ENCODE data around the gene TLR6. TPM values are rescaled to one million over a fixed set of nuclear protein-coding genes. Genes with fewer than 3 reads are reported as not detected.

Gene TLR6
- total and polyA plus RNA-seq, 3 experiments from 2014 or later = 1.2 to 1.3 (median 1.2) TPM

DNA sequence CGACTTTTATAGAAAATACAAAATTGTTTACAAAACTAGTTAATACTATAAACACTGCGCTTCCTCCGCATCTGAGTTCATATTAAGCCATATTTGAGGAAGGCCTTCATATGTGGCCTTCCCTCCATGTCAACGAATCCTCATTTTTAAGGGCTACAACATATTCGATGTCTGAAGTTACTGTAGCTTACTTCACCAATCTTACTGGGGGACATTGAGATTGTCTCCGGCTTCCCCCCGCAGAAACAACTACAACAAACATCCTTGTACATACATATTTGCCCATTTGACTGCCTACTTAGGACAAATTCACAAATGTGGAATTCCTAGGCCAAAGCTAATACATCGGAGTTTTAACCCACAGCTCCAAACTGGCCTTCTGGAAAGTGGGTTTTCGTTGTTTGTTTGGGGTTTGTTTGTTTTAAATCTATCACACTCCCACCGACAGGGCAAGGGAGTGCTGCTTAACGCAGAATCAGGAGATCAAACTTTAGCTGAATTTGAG lies 10.4 kb upstream of the TLR6 start:
- Histone ChIP-seq H3K4me1 (ENCODE audit: insufficient read depth, low read length) (no peaks in the 10 kb centered on the region), H3K9me3 (ENCODE audit: low read length) (no peaks in the 10 kb centered on the region), H3K27me3 (ENCODE audit: insufficient read depth, low read length, poor library complexity, severe bottlenecking) (peaks cover 5% of the 10 kb centered on the region), H3K36me3 (ENCODE audit: insufficient read depth, low read length) (no peaks in the 10 kb centered on the region), H3K4me3 (ENCODE audit: low read length) (no peak overlapping the region), H3K27ac (ENCODE audit: low read depth, low read length) (no peak overlapping the region)
- Mint-ChIP-seq H3K27ac (peak overlapping the region in 1 of 8 donors; percentile 21), H3K4me3 (peak overlapping the region in 6 of 7 donors; percentile 33 to 70 (median 60)), H3K36me3 (peaks cover 0 to 2% (median 0%) of the 10 kb centered on the region in 3 donors), H3K4me1 (peaks cover 3 to 8% (median 7%) of the 10 kb centered on the region in 3 donors), H3K9me3 (peaks cover 0 to 2% (median 0%) of the 10 kb centered on the region in 5 donors), H3K27me3 (peaks cover 19 to 55% of the 10 kb centered on the region in 2 donors)
- ChIA-PET CTCF (interaction anchor here (1.1 kb wide), 1 partner anchor 107 kb away, joined by 3 read pairs; no protein-coding TSS in a partner anchor), POLR2A (interaction anchor here (0.6 kb wide), 1 partner anchor 36 kb away, joined by 5 read pairs; no protein-coding TSS in a partner anchor)
- no peak for DNase-seq

GRCh38 chr4:38865445-38865844 lies 8.8 kb upstream of the TLR6 start:
- Histone ChIP-seq H3K9me3 (ENCODE audit: low read length) (no peaks in the 10 kb centered on the region), H3K27me3 (ENCODE audit: insufficient read depth, low read length, poor library complexity, severe bottlenecking) (peaks cover 5% of the 10 kb centered on the region), H3K36me3 (ENCODE audit: insufficient read depth, low read length) (no peaks in the 10 kb centered on the region), H3K4me3 (ENCODE audit: low read length) (no peak overlapping the region), H3K27ac (ENCODE audit: low read depth, low read length) (no peak overlapping the region), H3K4me1 (ENCODE audit: insufficient read depth, low read length) (no peaks in the 10 kb centered on the region)
- no peak for DNase-seq
- H3K27me3 Mint-ChIP-seq = peaks cover 24 to 65% of the 10 kb centered on the region in 2 donors
- peaks cover 0 to 2% (median 0%) of the 10 kb centered on the region in 5 donors for H3K9me3 Mint-ChIP-seq
- ChIA-PET CTCF (no interaction called here), POLR2A (no interaction called here)
- peaks cover 0 to 2% (median 0%) of the 10 kb centered on the region in 3 donors for H3K36me3 Mint-ChIP-seq
- no peak overlapping the region for H3K27ac Mint-ChIP-seq
- H3K4me3 Mint-ChIP-seq = peak overlapping the region in 1 of 7 donors; percentile 38
- peaks cover 3 to 9% (median 7%) of the 10 kb centered on the region in 3 donors for H3K4me1 Mint-ChIP-seq

DNA sequence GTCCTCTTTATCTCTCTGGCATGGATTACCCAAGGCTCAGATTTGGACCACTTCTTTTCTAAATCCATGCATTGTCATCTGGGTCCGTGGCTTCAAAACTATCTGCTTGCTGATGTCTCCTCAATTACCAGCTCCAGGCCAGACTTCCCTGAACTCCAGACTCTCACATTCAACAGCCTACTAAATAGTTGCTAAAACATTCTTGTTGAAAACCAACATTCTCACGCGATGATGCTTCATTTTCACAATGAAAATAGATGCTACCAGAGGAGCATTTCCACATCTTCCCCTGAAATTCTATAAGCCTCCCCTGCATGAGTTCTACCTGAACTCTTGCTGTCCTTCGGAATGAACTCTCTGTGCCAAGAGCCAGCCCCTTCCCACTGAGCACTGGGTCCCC lies 5.2 kb upstream of the TLR6 start:
- Histone ChIP-seq H3K27ac (ENCODE audit: low read depth, low read length) (no peak overlapping the region), H3K4me1 (ENCODE audit: insufficient read depth, low read length) (peaks cover 12% of the 10 kb centered on the region), H3K4me3 (ENCODE audit: low read length) (no peak overlapping the region), H3K36me3 (ENCODE audit: insufficient read depth, low read length) (no peaks in the 10 kb centered on the region), H3K27me3 (ENCODE audit: insufficient read depth, low read length, poor library complexity, severe bottlenecking) (peaks cover under 1% of the 10 kb centered on the region), H3K9me3 (ENCODE audit: low read length) (no peaks in the 10 kb centered on the region)
- Mint-ChIP-seq H3K4me3 (no peak overlapping the region), H3K27me3 (peaks cover 14 to 47% of the 10 kb centered on the region in 2 donors), H3K36me3 (no peaks in the 10 kb centered on the region), H3K4me1 (peaks cover 10 to 12% (median 11%) of the 10 kb centered on the region in 3 donors), H3K27ac (no peak overlapping the region), H3K9me3 (no peaks in the 10 kb centered on the region)
- CTCF ChIA-PET = interaction anchor here (2.0 to 4.3 kb wide), 2 partner anchors 12 to 102 kb away, joined by 6 to 62 read pairs; no protein-coding TSS in a partner anchor
- POLR2A ChIA-PET = interaction anchor here (1.2 kb wide), 1 partner anchor 272 kb away, joined by 3 read pairs; no protein-coding TSS in a partner anchor
- no peak for DNase-seq

DNA sequence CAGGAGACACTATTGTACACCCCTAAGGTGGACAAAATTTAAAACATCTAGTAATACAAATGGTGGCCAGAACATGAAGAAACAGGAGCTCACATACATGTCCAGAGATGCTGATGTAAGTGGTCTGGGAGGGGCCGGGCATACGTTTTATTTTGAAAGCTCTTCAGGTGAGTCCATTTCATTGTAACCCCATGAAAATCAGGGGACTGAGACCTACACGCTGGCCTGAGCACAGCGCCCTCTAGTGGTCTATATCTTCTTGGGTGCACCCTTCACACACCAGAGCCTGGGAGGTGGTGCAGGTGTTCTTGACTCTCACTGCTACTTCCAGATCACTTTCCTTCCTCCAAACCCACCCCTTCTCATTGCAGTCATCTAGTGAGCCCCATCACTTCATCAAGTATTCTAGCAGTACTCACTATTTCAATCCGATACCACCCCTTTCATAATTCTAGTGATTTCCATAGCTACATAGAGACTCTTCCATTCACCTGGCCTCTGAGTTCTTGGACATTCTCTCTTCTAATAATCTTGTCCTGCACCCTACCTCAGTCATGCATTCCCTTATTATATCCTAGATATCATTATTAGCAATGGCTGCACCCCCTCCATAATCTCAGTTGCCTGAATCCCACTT lies 4.3 kb upstream of the TLR6 start:
- Histone ChIP-seq H3K27ac (ENCODE audit: low read depth, low read length) (no peak overlapping the region), H3K27me3 (ENCODE audit: insufficient read depth, low read length, poor library complexity, severe bottlenecking) (no peaks in the 10 kb centered on the region), H3K36me3 (ENCODE audit: insufficient read depth, low read length) (no peaks in the 10 kb centered on the region), H3K4me3 (ENCODE audit: low read length) (no peak overlapping the region), H3K9me3 (ENCODE audit: low read length) (no peaks in the 10 kb centered on the region), H3K4me1 (ENCODE audit: insufficient read depth, low read length) (peaks cover 17% of the 10 kb centered on the region)
- Mint-ChIP-seq H3K36me3 (no peaks in the 10 kb centered on the region), H3K27ac (peak overlapping the region in 1 of 8 donors; percentile 56), H3K4me3 (no peak overlapping the region), H3K27me3 (peaks cover 14 to 43% of the 10 kb centered on the region in 2 donors), H3K4me1 (peaks cover 14 to 21% (median 20%) of the 10 kb centered on the region in 3 donors), H3K9me3 (no peaks in the 10 kb centered on the region)
- CTCF ChIA-PET = interaction anchor here (0.9 to 4.3 kb wide), 11 partner anchors 12 to 321 kb away, joined by 3 to 62 read pairs (median 5); partner anchors contain the start of genes TLR1, TLR10 and WDR19
- DNase-seq = peak; percentile 33 to 68 (median 45)
- POLR2A ChIA-PET = interaction anchor here (1.2 kb wide), 1 partner anchor 272 kb away, joined by 3 read pairs; no protein-coding TSS in a partner anchor

- no peaks in the 10 kb centered on the region for H3K36me3 Mint-ChIP-seq
- ChIA-PET POLR2A (no interaction called here), CTCF (interaction anchor here (1.4 to 4.3 kb wide), 4 partner anchors 12 to 100 kb away, joined by 5 to 62 read pairs (median 8); no protein-coding TSS in a partner anchor)
- no peak overlapping the region for H3K27ac ChIP-seq (ENCODE audit: low read depth, low read length)
- H3K4me3 ChIP-seq (ENCODE audit: low read length) = no peak overlapping the region
- no peaks in the 10 kb centered on the region for H3K36me3 ChIP-seq (ENCODE audit: insufficient read depth, low read length)
- H3K9me3 Mint-ChIP-seq = no peaks in the 10 kb centered on the region
- H3K4me1 Mint-ChIP-seq = peaks cover 19 to 27% (median 25%) of the 10 kb centered on the region in 3 donors
- no peaks in the 10 kb centered on the region for H3K9me3 ChIP-seq (ENCODE audit: low read length)
- H3K27me3 ChIP-seq (ENCODE audit: insufficient read depth, low read length, poor library complexity, severe bottlenecking) = no peaks in the 10 kb centered on the region
- no peak overlapping the region for H3K4me3 Mint-ChIP-seq
- H3K4me1 ChIP-seq (ENCODE audit: insufficient read depth, low read length) = peaks cover 23% of the 10 kb centered on the region
- DNase-seq = no peak
- H3K27ac Mint-ChIP-seq = no peak overlapping the region
- H3K27me3 Mint-ChIP-seq = peaks cover 12 to 33% of the 10 kb centered on the region in 2 donors
Observed at GRCh38 chr4:38859501-38859900, 2.9 kb upstream of the TLR6 start.

- no peaks in the 10 kb centered on the region for H3K27me3 ChIP-seq (ENCODE audit: insufficient read depth, low read length, poor library complexity, severe bottlenecking)
- POLR2A ChIA-PET = interaction anchor here (0.7 kb wide), 1 partner anchor 250 kb away, joined by 11 read pairs; no protein-coding TSS in a partner anchor
- peaks cover 19 to 27% (median 25%) of the 10 kb centered on the region in 3 donors for H3K4me1 Mint-ChIP-seq
- no peak for DNase-seq
- peak overlapping the region in 3 of 8 donors; percentile 12 to 79 (median 60) for H3K27ac Mint-ChIP-seq
- no peaks in the 10 kb centered on the region for H3K36me3 ChIP-seq (ENCODE audit: insufficient read depth, low read length)
- CTCF ChIA-PET = interaction anchor here (1.0 to 4.3 kb wide), 2 partner anchors 53 to 98 kb away, joined by 3 to 62 read pairs; no protein-coding TSS in a partner anchor
- H3K4me3 Mint-ChIP-seq = no peak overlapping the region
- no peak overlapping the region for H3K4me3 ChIP-seq (ENCODE audit: low read length)
- no peaks in the 10 kb centered on the region for H3K9me3 Mint-ChIP-seq
- H3K9me3 ChIP-seq (ENCODE audit: low read length) = no peaks in the 10 kb centered on the region
- H3K4me1 ChIP-seq (ENCODE audit: insufficient read depth, low read length) = peaks cover 23% of the 10 kb centered on the region
- no peak overlapping the region for H3K27ac ChIP-seq (ENCODE audit: low read depth, low read length)
- no peaks in the 10 kb centered on the region for H3K36me3 Mint-ChIP-seq
- H3K27me3 Mint-ChIP-seq = peaks cover 6 to 19% of the 10 kb centered on the region in 2 donors
Observed at GRCh38 chr4:38858097-38858420, 1.4 kb upstream of the TLR6 start.

DNA sequence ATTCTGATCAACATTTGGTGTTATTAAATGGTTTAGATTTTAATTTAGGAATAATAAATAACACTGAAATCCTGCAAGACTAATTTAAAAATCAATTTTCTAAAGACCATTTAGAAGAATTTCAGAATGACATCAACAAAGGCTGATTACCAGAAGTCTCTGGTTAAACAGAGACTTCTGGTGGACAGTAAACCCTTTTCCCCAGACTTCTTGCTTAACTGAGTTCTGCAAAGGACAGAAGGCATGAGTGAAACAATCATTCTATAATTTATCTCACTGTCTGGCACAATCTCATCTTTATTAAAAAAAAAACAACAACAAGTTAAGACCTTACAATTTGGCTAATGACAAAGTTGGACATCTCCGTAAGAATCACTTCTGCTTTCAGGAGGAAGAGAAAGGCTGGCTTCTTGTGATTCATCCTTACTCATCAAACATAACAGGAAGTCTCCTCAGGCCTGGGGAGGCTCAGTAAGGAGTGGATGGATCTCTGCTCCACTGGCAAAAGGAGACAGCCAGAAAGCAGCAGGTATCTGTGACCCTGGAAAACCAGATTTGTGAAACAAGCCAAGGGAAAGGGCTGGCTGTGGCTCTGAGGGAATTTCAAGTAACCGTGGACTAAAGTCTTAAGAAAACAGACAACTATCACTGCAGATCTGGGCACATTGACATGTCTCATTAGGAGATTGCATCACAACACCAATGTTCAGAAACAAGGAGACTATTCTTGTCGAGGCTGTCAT lies 908 bp upstream of the TLR6 start:
- ChIA-PET POLR2A (no interaction called here), CTCF (interaction anchor here (4.2 to 4.3 kb wide), 2 partner anchors 97 to 98 kb away, joined by 45 to 62 read pairs; no protein-coding TSS in a partner anchor)
- no peak overlapping the region for H3K4me3 ChIP-seq (ENCODE audit: low read length)

More for the DNA sequence above, 908 bp upstream of the TLR6 start:
- Histone ChIP-seq H3K36me3 (ENCODE audit: insufficient read depth, low read length) (no peaks in the 10 kb centered on the region), H3K27ac (ENCODE audit: low read depth, low read length) (no peak overlapping the region), H3K27me3 (ENCODE audit: insufficient read depth, low read length, poor library complexity, severe bottlenecking) (no peaks in the 10 kb centered on the region), H3K4me1 (ENCODE audit: insufficient read depth, low read length) (peaks cover 23% of the 10 kb centered on the region), H3K9me3 (ENCODE audit: low read length) (no peaks in the 10 kb centered on the region)
- peak overlapping the region in 4 of 8 donors; percentile 12 to 79 (median 48) for H3K27ac Mint-ChIP-seq
- peaks cover 6 to 15% of the 10 kb centered on the region in 2 donors for H3K27me3 Mint-ChIP-seq
- DNase-seq = no peak
- no peaks in the 10 kb centered on the region for H3K9me3 Mint-ChIP-seq
- H3K4me1 Mint-ChIP-seq = peaks cover 19 to 27% (median 25%) of the 10 kb centered on the region in 3 donors
- H3K4me3 Mint-ChIP-seq = peak overlapping the region in 1 of 7 donors; percentile 33
- H3K36me3 Mint-ChIP-seq = no peaks in the 10 kb centered on the region
